ENCODE results near the gene HDAC9.

HDAC9 gene

GRCh38 chr7:18535810-18536415 lies 40.4 kb downstream of the HDAC9 start:
- Histone ChIP-seq H3K27me3 (ENCODE audit: insufficient read depth, low read depth) (no peaks in the 10 kb centered on the region), H3K9ac (no peak overlapping the region), H4K20me1 (ENCODE audit: insufficient read depth) (no peaks in the 10 kb centered on the region), H3K4me2 (no peak overlapping the region), H3K27ac (no peak overlapping the region), H3K4me1 (ENCODE audit: low read depth, poor library complexity, severe bottlenecking) (peaks cover 7% of the 10 kb centered on the region), H2AFZ (ENCODE audit: low read depth) (no peak overlapping the region), H3K79me2 (ENCODE audit: insufficient read depth, low read depth) (peaks cover 10% of the 10 kb centered on the region; the same call in 1 of the 2 replicates), H3K36me3 (ENCODE audit: insufficient read depth) (no peaks in the 10 kb centered on the region), H3K4me3 (IDR thresholded peaks at IDR 0.05; ENCODE audit: insufficient read depth, low read depth, low read length) (no peak overlapping the region)
- TF ChIP-seq CTCF (conservative IDR thresholded peaks at IDR 0.05; ENCODE audit: low read depth, low read length) = no peak

- Histone ChIP-seq H3K27ac (no peak overlapping the region), H3K4me1 (ENCODE audit: low read depth, poor library complexity, severe bottlenecking) (peaks cover 7% of the 10 kb centered on the region), H2AFZ (ENCODE audit: low read depth) (no peak overlapping the region), H4K20me1 (ENCODE audit: insufficient read depth) (no peaks in the 10 kb centered on the region), H3K4me3 (IDR thresholded peaks at IDR 0.05; ENCODE audit: insufficient read depth, low read depth, low read length) (no peak overlapping the region), H3K79me2 (ENCODE audit: insufficient read depth, low read depth) (peaks cover 13% of the 10 kb centered on the region; the same call in 1 of the 2 replicates), H3K4me2 (no peak overlapping the region), H3K9ac (no peak overlapping the region), H3K27me3 (ENCODE audit: insufficient read depth, low read depth) (no peaks in the 10 kb centered on the region), H3K36me3 (ENCODE audit: insufficient read depth) (no peaks in the 10 kb centered on the region)
- TF ChIP-seq CTCF (conservative IDR thresholded peaks at IDR 0.05; ENCODE audit: low read depth, low read length) = no peak
Measured at GRCh38 chr7:18536486-18536885, 40.9 kb downstream of the HDAC9 start.

DNA sequence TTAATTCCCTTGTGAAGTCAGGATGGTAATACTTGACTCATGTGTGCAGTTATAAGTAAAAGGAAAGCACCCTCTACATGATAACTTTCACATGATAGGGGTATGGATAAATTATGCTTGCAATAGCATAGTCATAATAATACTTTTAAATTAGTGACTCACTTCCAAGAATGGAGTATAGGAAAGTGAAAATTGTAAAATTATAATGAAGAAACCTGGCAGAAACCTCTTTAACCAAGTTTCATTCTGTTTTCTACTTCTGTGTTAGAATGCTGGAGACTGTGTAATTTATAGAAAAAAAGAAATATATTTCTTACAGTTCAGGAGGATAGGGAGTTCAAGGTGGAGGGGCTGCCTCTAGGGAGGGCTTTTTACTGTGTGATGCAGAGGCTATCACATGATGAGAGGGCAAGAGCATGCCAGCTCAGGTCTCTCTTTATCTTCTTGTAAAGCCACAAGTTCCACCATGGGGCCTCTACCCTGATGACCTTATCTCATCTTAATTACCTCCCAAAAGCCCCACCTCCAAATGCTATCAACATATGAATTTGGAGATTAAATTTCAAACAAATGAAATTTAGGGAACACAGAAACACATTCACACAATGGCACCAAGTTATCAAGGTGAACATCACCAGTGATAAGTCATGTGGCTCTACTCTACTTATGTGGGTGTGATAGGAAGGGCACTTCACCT lies 43.2 kb downstream of the HDAC9 start:
- H3K4me1 ChIP-seq (ENCODE audit: low read depth, poor library complexity, severe bottlenecking) = peaks cover 7% of the 10 kb centered on the region
- no peak overlapping the region for H3K9ac ChIP-seq
- peaks cover 7% of the 10 kb centered on the region; the same call in 1 of the 2 replicates for H3K79me2 ChIP-seq (ENCODE audit: insufficient read depth, low read depth)
- H3K4me2 ChIP-seq = no peak overlapping the region
- no peak overlapping the region for H3K27ac ChIP-seq
- H3K27me3 ChIP-seq (ENCODE audit: insufficient read depth, low read depth) = no peaks in the 10 kb centered on the region
- H3K36me3 ChIP-seq (ENCODE audit: insufficient read depth) = no peaks in the 10 kb centered on the region
- no peak overlapping the region for H3K4me3 ChIP-seq (IDR thresholded peaks at IDR 0.05; ENCODE audit: insufficient read depth, low read depth, low read length)
- H2AFZ ChIP-seq (ENCODE audit: low read depth) = no peak overlapping the region
- TF ChIP-seq CTCF (conservative IDR thresholded peaks at IDR 0.05; ENCODE audit: low read depth, low read length) = no peak
- no peaks in the 10 kb centered on the region for H4K20me1 ChIP-seq (ENCODE audit: insufficient read depth)

DNA sequence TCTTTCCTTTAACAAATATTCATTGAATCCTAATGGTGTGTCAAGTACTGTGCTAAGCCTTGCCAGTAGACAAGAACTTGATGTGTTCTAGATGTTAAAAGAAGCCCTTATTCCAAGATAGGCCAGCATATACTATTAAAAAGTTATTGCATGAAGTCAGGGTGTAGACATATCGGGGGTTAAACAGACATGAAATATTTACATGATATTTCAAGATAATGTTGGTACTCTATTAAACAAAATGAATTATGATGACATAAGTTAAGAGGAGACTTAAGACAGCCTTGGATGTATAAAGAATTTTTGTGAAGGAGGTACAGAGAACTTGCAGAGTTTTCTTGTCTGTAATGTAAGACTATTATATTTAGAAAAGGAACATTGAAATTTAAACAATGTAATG lies 44.8 kb downstream of the HDAC9 start:
- H3K27ac ChIP-seq = no peak overlapping the region
- no peaks in the 10 kb centered on the region for H4K20me1 ChIP-seq (ENCODE audit: insufficient read depth)
- no peak overlapping the region for H2AFZ ChIP-seq (ENCODE audit: low read depth)
- H3K27me3 ChIP-seq (ENCODE audit: insufficient read depth, low read depth) = no peaks in the 10 kb centered on the region
- H3K79me2 ChIP-seq (ENCODE audit: insufficient read depth, low read depth) = peaks cover 4% of the 10 kb centered on the region; the same call in 1 of the 2 replicates
- no peak overlapping the region for H3K4me2 ChIP-seq
- H3K36me3 ChIP-seq (ENCODE audit: insufficient read depth) = no peaks in the 10 kb centered on the region
- TF ChIP-seq CTCF (conservative IDR thresholded peaks at IDR 0.05; ENCODE audit: low read depth, low read length) = no peak
- no peak overlapping the region for H3K4me3 ChIP-seq (IDR thresholded peaks at IDR 0.05; ENCODE audit: insufficient read depth, low read depth, low read length)
- H3K4me1 ChIP-seq (ENCODE audit: low read depth, poor library complexity, severe bottlenecking) = peaks cover 7% of the 10 kb centered on the region
- no peak overlapping the region for H3K9ac ChIP-seq
